Mucosa of rectum (tissue), 2 donors: ENCODE results near the gene GFRAL.
"Not testable (repeated sequence)": the region's sequence is repeated elsewhere in the genome, so short reads cannot be mapped to it uniquely, and the experiment has no call there.

Experiments
- H3K27ac ChIP-seq, 2 donors: one replicate each; pipeline ENCODE4 v1.7.0; 2013; ENCODE audit warnings: inconsistent platforms in 2 of 2, low read depth in 2 of 2, low read length in 2 of 2
- H3K27me3 ChIP-seq, 2 donors: one replicate each; pipeline ENCODE4 v1.7.0; 2013; ENCODE audit warnings: low read length in 2 of 2; ENCODE audit not compliant: control insufficient read depth in 2 of 2, insufficient read depth in 2 of 2
- H3K36me3 ChIP-seq, 2 donors: one replicate each; pipeline ENCODE4 v1.7.0; 2013; ENCODE audit warnings: low read length in 2 of 2; ENCODE audit not compliant: control insufficient read depth in 2 of 2, insufficient read depth in 2 of 2
- H3K4me1 ChIP-seq, 2 donors: one replicate each; pipeline ENCODE4 v1.7.0; 2013; ENCODE audit warnings: low read length in 2 of 2, mild to moderate bottlenecking in 1 of 2; ENCODE audit not compliant: control insufficient read depth in 2 of 2, insufficient read depth in 2 of 2
- H3K4me3 ChIP-seq, 2 donors: one replicate each; pipeline ENCODE4 v1.7.0; 2013; ENCODE audit warnings: low read length in 2 of 2
- H3K9ac ChIP-seq, 2 donors: one replicate each; pipeline ENCODE4 v1.7.0; 2013; ENCODE audit warnings: low read length in 2 of 2, low read depth in 1 of 2, mild to moderate bottlenecking in 1 of 2
- H3K9me3 ChIP-seq, 2 donors: one replicate each; pipeline ENCODE4 v1.7.0; 2013; ENCODE audit warnings: low read length in 2 of 2; ENCODE audit not compliant: control insufficient read depth in 2 of 2
- donor health status: healthy.
- donor health status: Normal muscosa, but diverticular disease.

GFRAL gene

GRCh38 chr6:55327169-55327568 lies at the start of gene GFRAL:
Gene GFRAL (plus strand): TSS chr6:55327469. CDS start chr6:55327555, 86 bp downstream.
- H3K9ac ChIP-seq = no peak within 1 kb of the TSS
- no peaks in the 10 kb centered on the region for H3K9me3 ChIP-seq
- no peaks in the 10 kb centered on the region for H3K36me3 ChIP-seq
- H3K27ac ChIP-seq = no peak within 1 kb of the TSS
- H3K4me1 ChIP-seq = no peaks in the 10 kb centered on the region
- H3K27me3 ChIP-seq = no peaks in the 10 kb centered on the region
- H3K4me3 ChIP-seq = no peak within 1 kb of the TSS

- H3K9me3 ChIP-seq = no peaks in the 10 kb centered on the region
- no peak overlapping the region for H3K9ac ChIP-seq
- no peak overlapping the region for H3K27ac ChIP-seq
- H3K36me3 ChIP-seq = no peaks in the 10 kb centered on the region
- H3K4me1 ChIP-seq = no peaks in the 10 kb centered on the region
- H3K4me3 ChIP-seq = no peak overlapping the region
- no peaks in the 10 kb centered on the region for H3K27me3 ChIP-seq
Measured at GRCh38 chr6:55277646-55278045, 49.6 kb upstream of the GFRAL start.

GRCh38 chr6:55281215-55281614 lies 46.1 kb upstream of the GFRAL start:
- no peaks in the 10 kb centered on the region for H3K27me3 ChIP-seq
- no peak overlapping the region for H3K4me3 ChIP-seq
- H3K27ac ChIP-seq = no peak overlapping the region
- no peak overlapping the region for H3K9ac ChIP-seq
- no peaks in the 10 kb centered on the region for H3K9me3 ChIP-seq
- no peaks in the 10 kb centered on the region for H3K36me3 ChIP-seq
- H3K4me1 ChIP-seq = no peaks in the 10 kb centered on the region

- H3K4me1 ChIP-seq = no peaks in the 10 kb centered on the region
- no peaks in the 10 kb centered on the region for H3K36me3 ChIP-seq
- no peak overlapping the region for H3K27ac ChIP-seq
- H3K9me3 ChIP-seq = no peaks in the 10 kb centered on the region
- H3K27me3 ChIP-seq = no peaks in the 10 kb centered on the region
- H3K4me3 ChIP-seq = no peak overlapping the region
- H3K9ac ChIP-seq = no peak overlapping the region
Measured at GRCh38 chr6:55282115-55282514, 45.2 kb upstream of the GFRAL start.

- H3K27me3 ChIP-seq = no peaks in the 10 kb centered on the region
Measured at GRCh38 chr6:55286824-55287223, 40.4 kb upstream of the GFRAL start.

GRCh38 chr6:55290736-55291135 lies 36.5 kb upstream of the GFRAL start:
- Histone ChIP-seq H3K27me3 (no peaks in the 10 kb centered on the region), H3K4me1 (no peaks in the 10 kb centered on the region), H3K27ac (no peak overlapping the region), H3K4me3 (no peak overlapping the region), H3K9me3 (no peaks in the 10 kb centered on the region), H3K9ac (no peak overlapping the region), H3K36me3 (no peaks in the 10 kb centered on the region)

More at GRCh38 chr6:55286824-55287223, 40.4 kb upstream of the GFRAL start:
- Histone ChIP-seq H3K9me3 (no peaks in the 10 kb centered on the region), H3K27ac (no peak overlapping the region), H3K4me3 (no peak overlapping the region), H3K4me1 (no peaks in the 10 kb centered on the region), H3K36me3 (no peaks in the 10 kb centered on the region), H3K9ac (no peak overlapping the region)

GRCh38 chr6:55293116-55293515 lies 34.2 kb upstream of the GFRAL start:
- Histone ChIP-seq H3K27me3 (no peaks in the 10 kb centered on the region), H3K4me1 (no peaks in the 10 kb centered on the region), H3K27ac (no peak overlapping the region), H3K4me3 (no peak overlapping the region), H3K9ac (no peak overlapping the region), H3K36me3 (no peaks in the 10 kb centered on the region), H3K9me3 (no peaks in the 10 kb centered on the region)

- not testable (repeated sequence) for H3K4me3 ChIP-seq, H3K4me1 ChIP-seq, H3K27me3 ChIP-seq, H3K27ac ChIP-seq, H3K36me3 ChIP-seq, H3K9ac ChIP-seq, H3K9me3 ChIP-seq
Measured at GRCh38 chr6:55297214-55297613, 30.1 kb upstream of the GFRAL start.

GRCh38 chr6:55299286-55299985 lies 27.8 kb upstream of the GFRAL start:
- no peak overlapping the region for H3K27ac ChIP-seq
- H3K4me3 ChIP-seq = no peak overlapping the region
- H3K36me3 ChIP-seq = no peaks in the 10 kb centered on the region
- no peaks in the 10 kb centered on the region for H3K27me3 ChIP-seq
- no peak overlapping the region for H3K9ac ChIP-seq
- H3K9me3 ChIP-seq = no peaks in the 10 kb centered on the region
- no peaks in the 10 kb centered on the region for H3K4me1 ChIP-seq

- no peaks in the 10 kb centered on the region for H3K9me3 ChIP-seq
Measured at GRCh38 chr6:55304747-55305146, 22.5 kb upstream of the GFRAL start.

More at GRCh38 chr6:55304747-55305146, 22.5 kb upstream of the GFRAL start:
- no peaks in the 10 kb centered on the region for H3K4me1 ChIP-seq
- no peaks in the 10 kb centered on the region for H3K36me3 ChIP-seq
- H3K9ac ChIP-seq = no peak overlapping the region
- no peak overlapping the region for H3K4me3 ChIP-seq
- no peaks in the 10 kb centered on the region for H3K27me3 ChIP-seq
- H3K27ac ChIP-seq = no peak overlapping the region
